ENCODE measurements around the gene RPRD1B. TPM values are rescaled to one million over a fixed set of nuclear protein-coding genes. Genes with fewer than 3 reads are reported as not detected.

Gene RPRD1B
- total RNA-seq, 1 experiment from 2014 or later: 43.6 TPM

GRCh38 chr20:37989601-37990295, 43.8 kb upstream of the RPRD1B start:
- H3K9me3 ChIP-seq (ENCODE audit: low read length): no peaks in the 10 kb centered on the region
- H3K9me2 ChIP-seq (replicated peaks; ENCODE audit: low read length): no peaks in the 10 kb centered on the region
- H3K4me3 ChIP-seq (ENCODE audit: low read length): peak overlapping the region; percentile 43
- intact Hi-C loops (cut with micrococcal nuclease): loop anchor here (1.0 to 5.0 kb wide), 5 partner anchors 32 to 422 kb away; no protein-coding TSS in a partner anchor
- no peaks in the 10 kb centered on the region for H3K79me2 ChIP-seq (ENCODE audit: low read length)
- peak; percentile 16 for ATAC-seq
- H3K36me3 ChIP-seq (ENCODE audit: low read depth, low read length): peaks cover 20% of the 10 kb centered on the region
- peak; percentile 87 for DNase-seq
- peaks cover 9% of the 10 kb centered on the region for H3F3A ChIP-seq (ENCODE audit: low read length, unreplicated experiment)
- H4K20me1 ChIP-seq (ENCODE audit: low read length): no peaks in the 10 kb centered on the region
- TF ChIP-seq EZH2 (IDR thresholded peaks at IDR 0.05; ENCODE audit: low read length, unreplicated experiment) (no peak), EZH2phosphoT487 (IDR thresholded peaks at IDR 0.05; ENCODE audit: borderline replicate concordance, low read length) (no peak)
- TF ChIP-seq, protein P1, sequence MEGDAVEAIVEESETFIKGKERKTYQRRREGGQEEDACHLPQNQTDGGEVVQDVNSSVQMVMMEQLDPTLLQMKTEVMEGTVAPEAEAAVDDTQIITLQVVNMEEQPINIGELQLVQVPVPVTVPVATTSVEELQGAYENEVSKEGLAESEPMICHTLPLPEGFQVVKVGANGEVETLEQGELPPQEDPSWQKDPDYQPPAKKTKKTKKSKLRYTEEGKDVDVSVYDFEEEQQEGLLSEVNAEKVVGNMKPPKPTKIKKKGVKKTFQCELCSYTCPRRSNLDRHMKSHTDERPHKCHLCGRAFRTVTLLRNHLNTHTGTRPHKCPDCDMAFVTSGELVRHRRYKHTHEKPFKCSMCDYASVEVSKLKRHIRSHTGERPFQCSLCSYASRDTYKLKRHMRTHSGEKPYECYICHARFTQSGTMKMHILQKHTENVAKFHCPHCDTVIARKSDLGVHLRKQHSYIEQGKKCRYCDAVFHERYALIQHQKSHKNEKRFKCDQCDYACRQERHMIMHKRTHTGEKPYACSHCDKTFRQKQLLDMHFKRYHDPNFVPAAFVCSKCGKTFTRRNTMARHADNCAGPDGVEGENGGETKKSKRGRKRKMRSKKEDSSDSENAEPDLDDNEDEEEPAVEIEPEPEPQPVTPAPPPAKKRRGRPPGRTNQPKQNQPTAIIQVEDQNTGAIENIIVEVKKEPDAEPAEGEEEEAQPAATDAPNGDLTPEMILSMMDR (conservative IDR thresholded peaks at IDR 0.05; ENCODE audit: low read depth, low read length): no peak
- H3K4me2 ChIP-seq (ENCODE audit: low read length): peak overlapping the region; percentile 75
- no peak overlapping the region for H2AFZ ChIP-seq (ENCODE audit: low read length)
- BruUV-seq (replicated peaks): TSS peak; percentile 56
- ChIA-PET CTCF (interaction anchor here (1.0 kb wide), 1 partner anchor 54 kb away, joined by 3 read pairs; no protein-coding TSS in a partner anchor), POLR2A (ENCODE audit: unreplicated experiment) (interaction anchor here (0.6 kb wide), 2 partner anchors 323 to 447 kb away, joined by 3 to 4 read pairs; no protein-coding TSS in a partner anchor)
- H3K9ac ChIP-seq (ENCODE audit: low read length): peak overlapping the region; percentile 72
- peak overlapping the region; percentile 94 for H3K27ac ChIP-seq (ENCODE audit: low read length)
- peaks cover 82% of the 10 kb centered on the region for H3K4me1 ChIP-seq (ENCODE audit: insufficient read depth, low read length)
- H3K27me3 ChIP-seq (ENCODE audit: low read length): no peaks in the 10 kb centered on the region

GRCh38 chr20:37990571-37991151, 42.9 kb upstream of the RPRD1B start:
- Histone ChIP-seq H3K9me2 (replicated peaks; ENCODE audit: low read length) (no peaks in the 10 kb centered on the region), H3K36me3 (ENCODE audit: low read depth, low read length) (peaks cover 24% of the 10 kb centered on the region), H3K4me3 (ENCODE audit: low read length) (no peak overlapping the region), H2AFZ (ENCODE audit: low read length) (no peak overlapping the region), H3K4me2 (ENCODE audit: low read length) (peak overlapping the region; percentile 31), H3K27ac (ENCODE audit: low read length) (peak overlapping the region; percentile 94), H3K4me1 (ENCODE audit: insufficient read depth, low read length) (peaks cover 91% of the 10 kb centered on the region), H3K79me2 (ENCODE audit: low read length) (no peaks in the 10 kb centered on the region), H3K9me3 (ENCODE audit: low read length) (no peaks in the 10 kb centered on the region), H3K9ac (ENCODE audit: low read length) (peak overlapping the region; percentile 32), H4K20me1 (ENCODE audit: low read length) (no peaks in the 10 kb centered on the region), H3K27me3 (ENCODE audit: low read length) (no peaks in the 10 kb centered on the region), H3F3A (ENCODE audit: low read length, unreplicated experiment) (peaks cover 9% of the 10 kb centered on the region)
- DNase-seq (peak; percentile 98), ATAC-seq (peak; percentile 88)
- ChIA-PET CTCF (interaction anchor here (0.6 to 0.7 kb wide), 3 partner anchors 60 to 366 kb away, joined by 3 to 5 read pairs (median 3); no protein-coding TSS in a partner anchor), POLR2A (ENCODE audit: unreplicated experiment) (no interaction called here)
- no TSS peak for BruUV-seq (replicated peaks)
- TF ChIP-seq, protein P1 (conservative IDR thresholded peaks at IDR 0.05; ENCODE audit: low read depth, low read length): no peak
- TF ChIP-seq EZH2phosphoT487 (IDR thresholded peaks at IDR 0.05; ENCODE audit: borderline replicate concordance, low read length): peak; percentile 81
- TF ChIP-seq EZH2 (IDR thresholded peaks at IDR 0.05; ENCODE audit: low read length, unreplicated experiment): no peak
- intact Hi-C loops (cut with micrococcal nuclease): loop anchor here (1.0 to 5.0 kb wide), 5 partner anchors 31 to 423 kb away; no protein-coding TSS in a partner anchor
